ENCODE results near the gene INPP5A. TPM values are rescaled to one million over a fixed set of nuclear protein-coding genes. Genes with fewer than 3 reads are reported as not detected.

Gene INPP5A
- total and polyA plus RNA-seq, 9 of the 15 experiments (the other 6 are each of a cell fraction or from before 2014, with no cell fraction given), result 0.66 to 11.6 (median 7.7) TPM

- TF ChIP-seq NR1H2 (CRISPR knock-in tag; IDR thresholded peaks at IDR 0.05) (no peak), RAD51 (IDR thresholded peaks at IDR 0.05; ENCODE audit: borderline replicate concordance, low read depth) (peak; percentile 95), SPI1 (IDR thresholded peaks at IDR 0.05; ENCODE audit: borderline replicate concordance, low read depth, low read length) (peak; percentile 56; the same call in 1 of the 2 replicates), PKNOX1 (IDR thresholded peaks at IDR 0.05) (no peak), NFE2 (IDR thresholded peaks at IDR 0.05; ENCODE audit: low read depth) (peak; percentile 48; the same call in 1 of the 2 replicates), ZNF3 (CRISPR knock-in tag; IDR thresholded peaks at IDR 0.05) (no peak), OTX1 (CRISPR knock-in tag; IDR thresholded peaks at IDR 0.05) (no peak), ZNF583 (CRISPR knock-in tag; IDR thresholded peaks at IDR 0.05) (no peak), TEAD2 (tag; IDR thresholded peaks at IDR 0.05) (no peak), ZKSCAN3 (CRISPR knock-in tag; IDR thresholded peaks at IDR 0.05) (no peak), MTA3 (IDR thresholded peaks at IDR 0.05; ENCODE audit: borderline replicate concordance) (no peak), TFE3 (CRISPR knock-in tag; IDR thresholded peaks at IDR 0.05) (peak; percentile 97), CBX2 (IDR thresholded peaks at IDR 0.05; ENCODE audit: insufficient read depth, low read length, poor library complexity, severe bottlenecking) (no peak), SIN3B (IDR thresholded peaks at IDR 0.05; ENCODE audit: low read depth) (no peak), GATAD2A (IDR thresholded peaks at IDR 0.05) (no peak), ATF3 (IDR thresholded peaks at IDR 0.05) (peak; percentile 50), ATF3 (CRISPR knock-in tag; conservative IDR thresholded peaks at IDR 0.05) (no peak), LEF1 (IDR thresholded peaks at IDR 0.05) (no peak), C11orf30 (IDR thresholded peaks at IDR 0.05; ENCODE audit: low read depth) (peak; percentile 33; the same call in 1 of the 2 replicates), MCM7 (IDR thresholded peaks at IDR 0.05) (no peak), ESRRB (CRISPR knock-in tag; IDR thresholded peaks at IDR 0.05; ENCODE audit: borderline replicate concordance) (no peak), RBM17 (IDR thresholded peaks at IDR 0.05; ENCODE audit: borderline replicate concordance, low read depth, low read length) (no peak), ZNF717 (CRISPR knock-in tag; IDR thresholded peaks at IDR 0.05) (no peak)
Observed at GRCh38 chr10:132560241-132560731, 22.7 kb downstream of the INPP5A start (continued).

All from K562 (cell line).